Embryonic facial prominence (tissue), 1 donor: ENCODE results near the gene ATP5F1C.
"Not testable (repeated sequence)": the region's sequence is repeated elsewhere in the genome, so short reads cannot be mapped to it uniquely, and the experiment has no call there.

ENCODE experiments used
- DNase-seq: peaks from one replicate; pipeline ENCODE4 v3.0.0-alpha.2; 2016; ENCODE audit errors: extremely low spot score

ATP5F1C gene

GRCh38 chr10:7794251-7795026, 6.5 kb downstream of the ATP5F1C start:
- DNase-seq = no peak

GRCh38 chr10:7795605-7796004, 7.6 kb downstream of the ATP5F1C start:
- no peak for DNase-seq

- no peak for DNase-seq
Measured at GRCh38 chr10:7797582-7797981, 9.6 kb downstream of the ATP5F1C start.

- no peak for DNase-seq
Measured at GRCh38 chr10:7802606-7803005, 14.6 kb downstream of the ATP5F1C start.

GRCh38 chr10:7804216-7804615, 16.2 kb downstream of the ATP5F1C start:
- no peak for DNase-seq

GRCh38 chr10:7804741-7805140, 16.8 kb downstream of the ATP5F1C start:
- no peak for DNase-seq

- DNase-seq = no peak
Measured at GRCh38 chr10:7808686-7809267, 20.8 kb downstream of the ATP5F1C start.

GRCh38 chr10:7810443-7810842, 22.5 kb downstream of the ATP5F1C start:
- DNase-seq = no peak

GRCh38 chr10:7811000-7811399, 23.0 kb downstream of the ATP5F1C start:
- DNase-seq = no peak

GRCh38 chr10:7811743-7812142, 23.8 kb downstream of the ATP5F1C start:
- DNase-seq = not testable (repeated sequence)

GRCh38 chr10:7813481-7813880, 25.5 kb downstream of the ATP5F1C start:
- no peak for DNase-seq

- DNase-seq = no peak
Measured at GRCh38 chr10:7817576-7817975, 29.6 kb downstream of the ATP5F1C start.

- no peak for DNase-seq
Measured at GRCh38 chr10:7817984-7818294, 30.0 kb downstream of the ATP5F1C start.

- peak; percentile 75 for DNase-seq
Measured at GRCh38 chr10:7818295-7819120, 30.5 kb downstream of the ATP5F1C start, which contains the start of gene TAF3. TAF3 (plus strand) TSS chr10:7818505; CDS start chr10:7818710, 205 bp downstream.

- no peak for DNase-seq
Measured at GRCh38 chr10:7819121-7819460, 31.1 kb downstream of the ATP5F1C start.

GRCh38 chr10:7824251-7824650, 36.3 kb downstream of the ATP5F1C start:
- DNase-seq = no peak

- DNase-seq = no peak
Measured at GRCh38 chr10:7826971-7827370, 39.0 kb downstream of the ATP5F1C start.

- DNase-seq = no peak
Measured at GRCh38 chr10:7829289-7829834, 41.4 kb downstream of the ATP5F1C start.

GRCh38 chr10:7832060-7832459, 44.1 kb downstream of the ATP5F1C start:
- no peak for DNase-seq

- no peak for DNase-seq
Measured at GRCh38 chr10:7833210-7833609, 45.2 kb downstream of the ATP5F1C start.

GRCh38 chr10:7834262-7834661, 46.3 kb downstream of the ATP5F1C start:
- no peak for DNase-seq

GRCh38 chr10:7836571-7836970, 48.6 kb downstream of the ATP5F1C start:
- no peak for DNase-seq

GRCh38 chr10:7846591-7846990, 58.6 kb downstream of the ATP5F1C start:
- no peak for DNase-seq
